H9 (cell line): ENCODE measurements around the gene HOXA2. TPM values are rescaled to one million over a fixed set of nuclear protein-coding genes. Genes with fewer than 3 reads are reported as not detected.

Experiments
- DNase-seq: peaks from one replicate; pipeline ENCODE4 v3.0.0-alpha.2; 2017
- H2AFZ ChIP-seq: one replicate; pipeline ENCODE4 v1.6.1; 2013; ENCODE audit warnings: mild to moderate bottlenecking, low read length, control low read depth, moderate library complexity
- H2AK5ac ChIP-seq: 2 replicates; pipeline ENCODE4 v1.6.1; 2013; ENCODE audit warnings: low read length, control low read depth, mixed read lengths; ENCODE audit not compliant: insufficient read length
- H2BK120ac ChIP-seq: one replicate; pipeline ENCODE4 v1.6.1; 2013; ENCODE audit warnings: low read depth, mild to moderate bottlenecking, low read length, control low read depth, inconsistent platforms; ENCODE audit not compliant: poor library complexity, severe bottlenecking
- H2BK12ac ChIP-seq: 2 replicates; pipeline ENCODE4 v1.6.1; 2013; ENCODE audit warnings: low read length, control low read depth, mixed read lengths, low read depth; ENCODE audit not compliant: insufficient read length
- H2BK15ac ChIP-seq: 2 replicates; pipeline ENCODE4 v1.6.1; 2013; ENCODE audit warnings: low read depth, low read length, control low read depth
- H2BK20ac ChIP-seq: one replicate; pipeline ENCODE4 v1.6.1; 2013; ENCODE audit warnings: low read depth, mild to moderate bottlenecking, low read length, control low read depth, inconsistent platforms; ENCODE audit not compliant: poor library complexity, severe bottlenecking
- H2BK5ac ChIP-seq: 2 replicates; pipeline ENCODE4 v1.6.1; 2013; ENCODE audit warnings: low read length, control low read depth, mixed read lengths; ENCODE audit not compliant: insufficient read length
- H3K14ac ChIP-seq: 2 replicates; pipeline ENCODE4 v1.6.1; 2013; ENCODE audit warnings: low read length, control low read depth; ENCODE audit not compliant: insufficient read depth
- H3K18ac ChIP-seq: 2 replicates; pipeline ENCODE4 v1.6.1; 2013; ENCODE audit warnings: low read depth, mild to moderate bottlenecking, mixed read lengths, low read length, control low read depth; ENCODE audit not compliant: insufficient read length
- H3K23ac ChIP-seq: 2 replicates; pipeline ENCODE4 v1.6.1; 2013; ENCODE audit warnings: low read length, control low read depth, mixed read lengths, low read depth; ENCODE audit not compliant: insufficient read length
- H3K23me2 ChIP-seq: 2 replicates; pipeline ENCODE4 v1.6.1; 2013; ENCODE audit warnings: low read depth, mild to moderate bottlenecking, mixed read lengths, low read length, control low read depth; ENCODE audit not compliant: insufficient read length, poor library complexity, severe bottlenecking
- H3K27ac ChIP-seq: 2 replicates; pipeline ENCODE4 v1.5.1; 2013; ENCODE audit warnings: low read length, control low read depth, mixed read lengths, low read depth; ENCODE audit not compliant: insufficient read length
- H3K27me3 ChIP-seq: 2 replicates; pipeline ENCODE4 v1.6.1; 2013; ENCODE audit warnings: low read length, control low read depth, inconsistent platforms; ENCODE audit not compliant: insufficient read depth
- H3K4ac ChIP-seq: 2 replicates; pipeline ENCODE4 v1.6.1; 2013; ENCODE audit warnings: low read depth, mild to moderate bottlenecking, control low read depth, inconsistent platforms, low read length, moderate library complexity
- H3K4me1 ChIP-seq: 2 replicates; pipeline ENCODE4 v1.6.1; 2013; ENCODE audit warnings: low read length, control low read depth, inconsistent platforms; ENCODE audit not compliant: insufficient read depth
- H3K4me2 ChIP-seq: 2 replicates; pipeline ENCODE4 v1.6.1; 2013; ENCODE audit warnings: low read length, control low read depth, mixed read lengths; ENCODE audit not compliant: insufficient read length, insufficient read depth
- H3K56ac ChIP-seq: 2 replicates; pipeline ENCODE4 v1.6.1; 2013; ENCODE audit warnings: low read depth, mild to moderate bottlenecking, mixed read lengths, low read length, control low read depth; ENCODE audit not compliant: insufficient read length
- H3K79me1 ChIP-seq: 2 replicates; pipeline ENCODE4 v1.6.1; 2013; ENCODE audit warnings: low read depth, mild to moderate bottlenecking, moderate library complexity, low read length, control low read depth, inconsistent platforms; ENCODE audit not compliant: insufficient read depth, poor library complexity, severe bottlenecking
- H3K79me2 ChIP-seq: 2 replicates; pipeline ENCODE4 v1.6.1; 2013; ENCODE audit warnings: low read length, control low read depth, inconsistent platforms; ENCODE audit not compliant: insufficient read depth
- H3K9ac ChIP-seq: 2 replicates; pipeline ENCODE4 v1.6.1; 2013; ENCODE audit warnings: low read length, control low read depth, mixed read lengths; ENCODE audit not compliant: insufficient read length; ENCODE audit errors: extremely low read depth
- H3K9me3 ChIP-seq: one replicate; pipeline ENCODE4 v1.6.1; 2013; ENCODE audit warnings: low read depth, low read length, inconsistent platforms; ENCODE audit not compliant: control insufficient read depth
- H3T11ph ChIP-seq: one replicate; pipeline ENCODE4 v1.6.1; 2013; ENCODE audit warnings: mild to moderate bottlenecking, low read length, control low read depth, inconsistent platforms
- H4K20me1 ChIP-seq: one replicate; pipeline ENCODE4 v1.6.1; 2013; ENCODE audit not compliant: control insufficient read depth, insufficient read length, insufficient read depth
- H4K5ac ChIP-seq: 2 replicates; pipeline ENCODE4 v1.6.1; 2013; ENCODE audit warnings: low read depth, mild to moderate bottlenecking, mixed read lengths, low read length, control low read depth; ENCODE audit not compliant: insufficient read length
- H4K8ac ChIP-seq: replicated peaks from 2 replicates; pipeline ENCODE4 v1.6.1; 2013; ENCODE audit warnings: low read length, control low read depth, mixed read lengths, low read depth; ENCODE audit not compliant: insufficient read length
- H4K91ac ChIP-seq: 2 replicates; pipeline ENCODE4 v1.6.1; 2013; ENCODE audit warnings: low read depth, mild to moderate bottlenecking, moderate library complexity, mixed read lengths, low read length, control low read depth; ENCODE audit not compliant: insufficient read length
- H3K27ac Mint-ChIP-seq, 3 experiments: 2 replicates in 2 of 3; 3 replicates in 1 of 3; pipeline ENCODE4 v1.8.0; 2020 to 2021; ENCODE audit warnings: mixed read lengths in 3 of 3, mild to moderate bottlenecking in 1 of 3, moderate library complexity in 1 of 3
- H3K27me3 Mint-ChIP-seq: 2 replicates; pipeline ENCODE4 v1.8.0; 2021; ENCODE audit warnings: low read depth, mild to moderate bottlenecking, moderate library complexity, mixed read lengths
- H3K36me3 Mint-ChIP-seq, 3 experiments: 2 replicates in 2 of 3; 3 replicates in 1 of 3; pipeline ENCODE4 v1.8.0; 2020 to 2021; ENCODE audit warnings: low read depth in 3 of 3, mixed read lengths in 3 of 3; ENCODE audit not compliant: insufficient read depth in 1 of 3
- H3K4me1 Mint-ChIP-seq, 2 experiments: 2 replicates each; pipeline ENCODE4 v1.8.0; 2020; ENCODE audit warnings: mixed read lengths in 2 of 2
- H3K4me3 Mint-ChIP-seq, 2 experiments: 2 replicates in 1 of 2; 3 replicates in 1 of 2; pipeline ENCODE4 v1.8.0; 2020 to 2021; ENCODE audit warnings: mild to moderate bottlenecking in 2 of 2, mixed read lengths in 2 of 2, moderate library complexity in 1 of 2
- H3K9me3 Mint-ChIP-seq, 2 experiments: 2 replicates in 1 of 2; 3 replicates in 1 of 2; pipeline ENCODE4 v1.8.0; 2020; ENCODE audit warnings: mild to moderate bottlenecking in 2 of 2, mixed read lengths in 2 of 2, moderate library complexity in 1 of 2
- CTCF ChIP-seq: fragments of 200-600 bp; sonication (generic); conservative IDR thresholded peaks from 3 replicates; pipeline ENCODE4 v1.8.0; 2021; ENCODE audit warnings: antibody characterized with exemption, mild to moderate bottlenecking
- WGBS: extraction: QIAGEN DNeasy Blood & Tissue Kit; methylation state at CpG from one replicate; pipeline ENCODE4 v1.1.7; 2013; ENCODE audit warnings: missing lambda C conversion rate, low lambda C conversion rate, mixed read lengths; ENCODE audit not compliant: insufficient read length; ENCODE audit errors: extremely low coverage; 5-methylcytosine and 5-hydroxymethylcytosine counted together
- total RNA-seq: library from RNA; stranded (reverse); gene quantifications from 2 replicates; pipeline ENCODE4 v1.2.1, GENCODE V29; 2021

Gene HOXA2
- total RNA-seq, 1 experiment from 2014 or later = not detected

GRCh38 chr7:27151341-27151930 lies 49.0 kb upstream of the HOXA2 start:
- Mint-ChIP-seq H3K36me3 (peaks cover 0 to 6% (median 0%) of the 10 kb centered on the region in 3 experiments; a peak in 3 of 7 replicates), H3K27me3 (peaks cover 100% of the 10 kb centered on the region), H3K27ac (no peak overlapping the region), H3K4me3 (peak overlapping the region in 1 of 2 experiments; percentile 66; a peak in 3 of 5 replicates), H3K9me3 (peaks cover 21 to 29% of the 10 kb centered on the region in 2 experiments), H3K4me1 (peaks cover 11 to 30% of the 10 kb centered on the region in 2 experiments)
- H3K4me2 ChIP-seq = peak overlapping the region; percentile 4
- no peak for DNase-seq
- no peak overlapping the region for H2BK15ac ChIP-seq
- no peak overlapping the region for H3K56ac ChIP-seq
- H2BK12ac ChIP-seq = no peak overlapping the region
- no peak overlapping the region for H2BK20ac ChIP-seq
- no peaks in the 10 kb centered on the region for H3K79me2 ChIP-seq
- no peak overlapping the region for H2AFZ ChIP-seq
- no peak overlapping the region for H4K5ac ChIP-seq
- H3K27ac ChIP-seq = no peak overlapping the region
- no CpG with 5 or more reads among the region's 27 CpGs for WGBS
- H3K27me3 ChIP-seq = peaks cover 97% of the 10 kb centered on the region
- no peak overlapping the region for H2BK5ac ChIP-seq
- no peak overlapping the region for H3K9ac ChIP-seq
- no peaks in the 10 kb centered on the region for H3K79me1 ChIP-seq
- no peak overlapping the region for H3K14ac ChIP-seq
- H3T11ph ChIP-seq = no peak overlapping the region
- TF ChIP-seq CTCF = no peak
- no peak overlapping the region for H3K4ac ChIP-seq
- H4K91ac ChIP-seq = no peak overlapping the region
- no peak overlapping the region for H2BK120ac ChIP-seq
- no peak overlapping the region for H2AK5ac ChIP-seq
- no peak overlapping the region for H4K8ac ChIP-seq
- no peak overlapping the region for H3K23ac ChIP-seq
- H3K4me1 ChIP-seq = no peaks in the 10 kb centered on the region
- no peak overlapping the region for H3K18ac ChIP-seq
- H4K20me1 ChIP-seq = no peaks in the 10 kb centered on the region
- H3K9me3 ChIP-seq = no peaks in the 10 kb centered on the region
- peaks cover 5% of the 10 kb centered on the region for H3K23me2 ChIP-seq
